WERI-Rb-1 (cell line): Measurements from ENCODE around the gene SFMBT1.
A peak's percentile ranks its signal among the peaks of the same experiment; 100 is the strongest.

Source experiments
- DNase-seq: peaks from one replicate; pipeline ENCODE4 v3.0.0-alpha.2; 2020
- H3K27ac ChIP-seq: fragments of 250-450 bp; sonication (Bioruptor Pico); 2 replicates; pipeline ENCODE4 v1.5.1; 2020; ENCODE audit warnings: mild to moderate bottlenecking, moderate library complexity
- H3K27me3 ChIP-seq: fragments of 250-450 bp; sonication (Bioruptor Pico); 2 replicates; pipeline ENCODE4 v1.5.1; 2021; ENCODE audit warnings: mild to moderate bottlenecking, low read depth, moderate library complexity; ENCODE audit not compliant: insufficient read depth, severe bottlenecking
- H3K36me3 ChIP-seq: fragments of 250-450 bp; sonication (Bioruptor Pico); 2 replicates; pipeline ENCODE4 v1.5.1; 2020; ENCODE audit warnings: mild to moderate bottlenecking, moderate library complexity
- H3K4me3 ChIP-seq: 2 replicates; pipeline ENCODE4 v1.5.1; 2011; ENCODE audit warnings: low read depth, mild to moderate bottlenecking, control low read depth, low read length
- H3K9me3 ChIP-seq: fragments of 250-450 bp; sonication (Bioruptor Pico); 2 replicates; pipeline ENCODE4 v1.5.1; 2021; ENCODE audit warnings: mild to moderate bottlenecking, moderate library complexity; ENCODE audit not compliant: severe bottlenecking
- TF ChIP-seq, protein P1 (sequence below): IDR thresholded peaks from 2 replicates; pipeline ENCODE4 v1.5.1; 2011; ENCODE audit warnings: low read depth, mild to moderate bottlenecking, control low read depth, inconsistent platforms, low read length

The SFMBT1 gene

DNA sequence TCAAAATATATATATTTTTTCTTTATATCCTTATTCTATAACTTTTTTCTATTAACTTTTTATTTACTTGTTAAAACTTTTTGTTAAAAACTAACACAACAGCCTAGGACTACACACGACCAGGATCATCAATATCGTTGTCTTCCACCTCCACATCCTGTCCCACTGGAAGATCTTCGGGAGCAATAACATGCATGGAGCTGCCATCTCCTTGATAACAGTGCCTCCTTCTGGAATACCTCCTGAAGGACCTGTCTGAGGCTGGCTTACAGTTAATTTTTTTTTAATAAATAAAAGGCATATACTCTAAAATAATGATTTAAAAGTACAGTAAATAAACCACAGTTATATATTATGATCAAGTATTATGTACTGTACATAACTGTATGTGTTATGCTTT is 58.9 kb downstream of the SFMBT1 start:
- H3K27ac ChIP-seq: no peak overlapping the region
- no peaks in the 10 kb centered on the region for H3K27me3 ChIP-seq
- no peak overlapping the region for H3K4me3 ChIP-seq
- DNase-seq: no peak
- H3K9me3 ChIP-seq: no peaks in the 10 kb centered on the region
- TF ChIP-seq, protein P1, sequence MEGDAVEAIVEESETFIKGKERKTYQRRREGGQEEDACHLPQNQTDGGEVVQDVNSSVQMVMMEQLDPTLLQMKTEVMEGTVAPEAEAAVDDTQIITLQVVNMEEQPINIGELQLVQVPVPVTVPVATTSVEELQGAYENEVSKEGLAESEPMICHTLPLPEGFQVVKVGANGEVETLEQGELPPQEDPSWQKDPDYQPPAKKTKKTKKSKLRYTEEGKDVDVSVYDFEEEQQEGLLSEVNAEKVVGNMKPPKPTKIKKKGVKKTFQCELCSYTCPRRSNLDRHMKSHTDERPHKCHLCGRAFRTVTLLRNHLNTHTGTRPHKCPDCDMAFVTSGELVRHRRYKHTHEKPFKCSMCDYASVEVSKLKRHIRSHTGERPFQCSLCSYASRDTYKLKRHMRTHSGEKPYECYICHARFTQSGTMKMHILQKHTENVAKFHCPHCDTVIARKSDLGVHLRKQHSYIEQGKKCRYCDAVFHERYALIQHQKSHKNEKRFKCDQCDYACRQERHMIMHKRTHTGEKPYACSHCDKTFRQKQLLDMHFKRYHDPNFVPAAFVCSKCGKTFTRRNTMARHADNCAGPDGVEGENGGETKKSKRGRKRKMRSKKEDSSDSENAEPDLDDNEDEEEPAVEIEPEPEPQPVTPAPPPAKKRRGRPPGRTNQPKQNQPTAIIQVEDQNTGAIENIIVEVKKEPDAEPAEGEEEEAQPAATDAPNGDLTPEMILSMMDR: peak; percentile 24; the same call in 1 of the 2 replicates
- no peaks in the 10 kb centered on the region for H3K36me3 ChIP-seq

- TF ChIP-seq, protein P1: no peak
- no peak for DNase-seq
Observed at GRCh38 chr3:52986049-52986448, 59.8 kb downstream of the SFMBT1 start.

GRCh38 chr3:52983828-52984227 is 62.0 kb downstream of the SFMBT1 start:
- no peak overlapping the region for H3K4me3 ChIP-seq
- H3K36me3 ChIP-seq: no peaks in the 10 kb centered on the region
- TF ChIP-seq, protein P1: no peak
- no peak for DNase-seq
- no peaks in the 10 kb centered on the region for H3K9me3 ChIP-seq
- H3K27ac ChIP-seq: no peak overlapping the region
- no peaks in the 10 kb centered on the region for H3K27me3 ChIP-seq

More at GRCh38 chr3:52986049-52986448, 59.8 kb downstream of the SFMBT1 start:
- no peak overlapping the region for H3K27ac ChIP-seq
- H3K27me3 ChIP-seq: no peaks in the 10 kb centered on the region
- H3K36me3 ChIP-seq: no peaks in the 10 kb centered on the region
- no peak overlapping the region for H3K4me3 ChIP-seq
- no peaks in the 10 kb centered on the region for H3K9me3 ChIP-seq

DNA sequence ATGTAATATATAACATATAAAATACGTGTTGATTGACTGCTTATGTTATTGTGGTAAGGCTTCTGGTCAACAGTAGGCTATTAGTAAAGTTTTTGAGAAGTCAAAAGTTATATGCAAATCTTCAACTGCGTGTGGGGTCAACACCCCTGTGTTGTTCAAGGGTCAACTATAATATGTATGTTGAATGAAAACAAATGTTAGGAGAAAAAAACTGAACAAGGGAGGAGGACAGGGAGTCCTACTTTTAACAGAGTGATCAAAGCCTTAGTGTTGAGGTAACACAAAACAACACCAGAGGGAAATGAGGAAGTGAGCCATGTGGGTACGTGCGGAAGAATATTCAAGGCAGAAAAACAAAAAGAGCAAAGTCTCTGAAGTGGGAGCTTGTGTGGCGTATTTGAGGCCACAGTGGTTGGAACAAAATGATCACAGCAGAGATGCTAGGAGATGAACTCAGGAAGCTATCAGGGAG is 62.5 kb downstream of the SFMBT1 start:
- Histone ChIP-seq H3K36me3 (no peaks in the 10 kb centered on the region), H3K27ac (no peak overlapping the region), H3K9me3 (no peaks in the 10 kb centered on the region), H3K4me3 (no peak overlapping the region), H3K27me3 (no peaks in the 10 kb centered on the region)
- TF ChIP-seq, protein P1: no peak
- DNase-seq: no peak

GRCh38 chr3:52982839-52983238 is 63.0 kb downstream of the SFMBT1 start:
- no peaks in the 10 kb centered on the region for H3K27me3 ChIP-seq
- DNase-seq: no peak
- no peak overlapping the region for H3K27ac ChIP-seq
- no peaks in the 10 kb centered on the region for H3K9me3 ChIP-seq
- H3K36me3 ChIP-seq: no peaks in the 10 kb centered on the region
- H3K4me3 ChIP-seq: no peak overlapping the region
- TF ChIP-seq, protein P1: no peak
